Lower leg skin (tissue), 4 donors: ENCODE data around the gene NCEH1. TPM values are rescaled to one million over a fixed set of nuclear protein-coding genes. Genes with fewer than 3 reads are reported as not detected.
"Not testable (repeated sequence)": the region's sequence is repeated elsewhere in the genome, so short reads cannot be mapped to it uniquely, and the experiment has no call there.

Experiments used
- DNase-seq, 2 donors: peaks; one replicate each; pipeline ENCODE4 v3.0.0-alpha.2; 2019; ENCODE audit warnings: low spot score in 2 of 2
- H3K4me3 ChIP-seq: fragments of 200-600 bp; sonication (generic); 2 replicates; pipeline ENCODE4 v1.5.1; 2017; ENCODE audit warnings: mild to moderate bottlenecking, low read depth; ENCODE audit not compliant: poor library complexity, severe bottlenecking
- POLR2A ChIP-seq, 2 donors: fragments of 450-650 bp; IDR thresholded peaks; one replicate each; pipeline ENCODE4 v1.6.1; 2016 to 2017; ENCODE audit warnings: antibody characterized with exemption in 2 of 2, mild to moderate bottlenecking in 1 of 2, moderate library complexity in 1 of 2
- WGBS, 2 donors: methylation state at CpG; one replicate each; pipeline ENCODE4 v1.1.5; 2018; 5-methylcytosine and 5-hydroxymethylcytosine counted together
- intact Hi-C: fragments of 100-400 bp; cut with DNase I; formaldehyde crosslinking; loops from one replicate; pipeline ENCODE4 v1.15.0; 2023; ENCODE audit warnings: low total_unique reads
- total RNA-seq, 4 donors: library from RNA; depleted of rRNA; stranded (reverse); fragments of >200 nt; gene quantifications; one replicate each; pipeline ENCODE4 v1.1.0, GENCODE V29; 2016
- TF ChIP-seq, protein P1 (sequence below), 3 donors: fragments of 450-650 bp; IDR thresholded peaks; one replicate each; pipeline ENCODE4 v1.5.1; 2016; ENCODE audit warnings: antibody characterized with exemption in 3 of 3, mild to moderate bottlenecking in 3 of 3, moderate library complexity in 2 of 3

Gene NCEH1
- total RNA-seq, 4 donors from 2014 or later, result 2.1 to 7.8 (median 6.3) TPM

- no peak for TF ChIP-seq POLR2A (IDR thresholded peaks at IDR 0.05)
- TF ChIP-seq, protein P1, sequence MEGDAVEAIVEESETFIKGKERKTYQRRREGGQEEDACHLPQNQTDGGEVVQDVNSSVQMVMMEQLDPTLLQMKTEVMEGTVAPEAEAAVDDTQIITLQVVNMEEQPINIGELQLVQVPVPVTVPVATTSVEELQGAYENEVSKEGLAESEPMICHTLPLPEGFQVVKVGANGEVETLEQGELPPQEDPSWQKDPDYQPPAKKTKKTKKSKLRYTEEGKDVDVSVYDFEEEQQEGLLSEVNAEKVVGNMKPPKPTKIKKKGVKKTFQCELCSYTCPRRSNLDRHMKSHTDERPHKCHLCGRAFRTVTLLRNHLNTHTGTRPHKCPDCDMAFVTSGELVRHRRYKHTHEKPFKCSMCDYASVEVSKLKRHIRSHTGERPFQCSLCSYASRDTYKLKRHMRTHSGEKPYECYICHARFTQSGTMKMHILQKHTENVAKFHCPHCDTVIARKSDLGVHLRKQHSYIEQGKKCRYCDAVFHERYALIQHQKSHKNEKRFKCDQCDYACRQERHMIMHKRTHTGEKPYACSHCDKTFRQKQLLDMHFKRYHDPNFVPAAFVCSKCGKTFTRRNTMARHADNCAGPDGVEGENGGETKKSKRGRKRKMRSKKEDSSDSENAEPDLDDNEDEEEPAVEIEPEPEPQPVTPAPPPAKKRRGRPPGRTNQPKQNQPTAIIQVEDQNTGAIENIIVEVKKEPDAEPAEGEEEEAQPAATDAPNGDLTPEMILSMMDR (IDR thresholded peaks at IDR 0.05), result no peak
- WGBS, 2 donors, result 30 to 31% methylated on average over 2 of the region's 2 CpGs
- H3K4me3 ChIP-seq, result no peak overlapping the region
- no peak for DNase-seq
- intact Hi-C loops, result no loop called here
Observed at GRCh38 chr3:172673210-172673679, 37.6 kb downstream of the NCEH1 start.

DNA sequence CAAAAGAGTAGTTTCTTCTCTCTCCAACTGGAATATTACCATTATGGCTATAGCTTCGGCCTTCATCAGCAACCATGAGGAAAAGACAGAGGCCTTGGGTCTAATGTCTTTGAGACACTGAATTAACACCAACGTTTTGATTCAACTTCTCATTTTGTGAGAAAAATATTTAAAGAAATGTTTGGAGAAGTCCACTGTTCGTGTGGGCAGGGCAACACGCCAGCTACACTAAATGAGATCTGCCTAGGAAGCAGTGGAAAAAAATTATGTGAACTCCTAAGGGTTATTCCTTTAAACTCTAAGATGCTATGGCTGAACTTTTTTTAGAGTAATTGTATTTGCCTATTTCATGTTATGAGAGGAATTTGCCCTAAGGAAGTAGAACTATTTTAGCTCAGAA lies 41.8 kb downstream of the NCEH1 start:
- DNase-seq, result no peak
- 73 to 75% methylated on average over 4 of the region's 4 CpGs for WGBS, 2 donors
- no peak for TF ChIP-seq POLR2A (IDR thresholded peaks at IDR 0.05)
- TF ChIP-seq, protein P1 (IDR thresholded peaks at IDR 0.05), result no peak
- H3K4me3 ChIP-seq, result no peak overlapping the region
- intact Hi-C loops, result no loop called here

DNA sequence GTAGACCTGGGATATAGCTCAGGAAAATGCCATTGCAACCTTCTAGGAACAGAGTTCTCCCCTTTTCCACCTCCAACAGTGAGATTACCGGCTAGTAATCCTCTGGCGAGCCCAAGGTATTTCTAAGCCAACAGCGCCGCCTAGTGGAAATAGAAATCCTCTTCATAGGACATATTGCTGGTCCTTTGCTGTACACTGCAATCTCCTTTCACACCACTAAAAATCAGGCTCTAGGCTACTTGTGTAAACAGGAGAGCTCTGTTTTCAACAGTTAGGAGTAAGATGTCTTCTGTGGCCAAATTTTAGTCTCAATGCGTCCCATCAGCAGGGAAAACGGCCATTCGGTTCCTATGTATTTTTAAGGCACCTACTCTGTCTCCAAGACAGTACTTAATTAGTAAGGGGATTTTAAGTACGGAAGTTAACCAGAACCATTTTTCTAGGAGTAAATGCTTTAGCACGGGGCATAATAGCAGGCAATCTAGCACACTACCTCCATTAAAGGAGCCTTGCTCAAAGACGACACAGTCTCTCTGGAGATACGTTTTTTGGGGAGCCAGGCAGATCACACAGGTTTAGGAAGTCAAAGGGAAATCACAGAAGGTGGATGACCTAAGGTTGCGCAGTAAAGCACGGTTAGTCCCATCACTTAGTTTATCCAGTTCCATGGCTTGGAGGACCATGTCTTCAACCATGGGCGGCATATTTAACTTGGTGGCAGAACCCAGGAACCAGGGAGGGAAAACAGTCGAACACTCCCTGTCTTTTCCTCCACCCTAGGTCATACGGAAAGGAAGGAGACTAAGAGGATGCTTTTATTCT lies 43.8 kb downstream of the NCEH1 start:
- intact Hi-C loops, result no loop called here
- H3K4me3 ChIP-seq, result no peak overlapping the region
- DNase-seq, result peak; percentile 88 to 93
- WGBS, 2 donors, result 65 to 66% methylated on average over 16 of the region's 16 CpGs
- TF ChIP-seq, protein P1 (IDR thresholded peaks at IDR 0.05), result peak in 1 of 3 donors; percentile 66
- TF ChIP-seq POLR2A (IDR thresholded peaks at IDR 0.05), result no peak

DNA sequence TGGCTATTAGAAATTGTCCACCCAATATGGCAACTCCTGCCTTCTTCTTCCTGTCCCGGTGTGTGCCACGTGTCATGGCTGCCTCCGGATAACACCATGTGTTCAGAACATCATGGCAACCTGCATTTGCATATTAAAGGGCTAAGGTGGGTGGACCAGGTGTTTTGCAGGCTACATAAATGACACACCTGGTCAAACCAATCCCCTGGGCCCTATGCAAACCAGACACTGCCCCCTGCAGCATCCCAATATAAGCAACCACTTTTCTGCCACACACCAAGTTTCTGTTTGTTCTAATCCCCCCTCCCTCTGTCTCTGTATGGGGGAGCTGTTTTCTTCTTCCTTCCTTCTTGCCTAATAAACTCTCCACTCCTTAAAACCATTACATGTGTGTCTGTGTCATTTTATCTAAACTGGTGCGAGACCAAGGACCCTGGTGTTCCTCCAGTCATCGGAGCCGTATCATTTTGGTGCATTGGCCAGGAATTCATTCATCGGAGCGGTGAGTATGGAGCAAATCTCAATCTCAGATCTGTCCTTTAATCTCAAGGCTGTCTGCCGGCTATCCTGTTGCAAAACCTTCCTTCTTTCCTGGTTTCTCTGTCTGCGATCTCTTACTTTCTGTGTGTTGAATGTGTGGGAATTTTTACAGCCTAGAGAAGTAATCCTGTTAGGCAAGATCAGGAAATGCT lies 44.5 kb downstream of the NCEH1 start:
- intact Hi-C loops, result no loop called here
- TF ChIP-seq, protein P1 (IDR thresholded peaks at IDR 0.05), result no peak
- TF ChIP-seq POLR2A (IDR thresholded peaks at IDR 0.05), result no peak
- no peak overlapping the region for H3K4me3 ChIP-seq
- DNase-seq, result no peak
- WGBS, 2 donors, result 86 to 88% methylated on average over 10 of the region's 10 CpGs

DNA sequence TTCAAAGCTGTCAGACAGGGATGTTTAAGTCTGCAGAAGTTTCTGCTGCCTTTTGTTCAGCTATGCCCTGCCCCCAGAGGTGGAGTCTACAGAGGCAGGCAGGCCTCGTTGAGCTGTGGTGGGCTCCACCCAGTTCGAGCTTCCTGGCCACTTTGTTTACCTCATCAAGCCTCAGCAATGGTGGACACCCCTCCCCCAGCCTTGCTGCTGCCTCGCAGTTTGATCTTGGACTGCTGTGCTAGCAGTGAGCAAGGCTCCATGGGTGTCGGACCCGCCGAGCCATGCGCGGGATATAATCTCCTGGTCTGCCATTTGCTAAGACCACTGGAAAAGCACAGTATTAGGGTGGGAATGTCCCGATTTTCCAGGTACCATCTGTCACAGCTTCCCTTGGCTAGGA lies 45.4 kb downstream of the NCEH1 start:
- DNase-seq, intact Hi-C loops, H3K4me3 ChIP-seq: not testable (repeated sequence)
- WGBS, 2 donors, result 82 to 84% methylated on average over 9 of the region's 9 CpGs

DNA sequence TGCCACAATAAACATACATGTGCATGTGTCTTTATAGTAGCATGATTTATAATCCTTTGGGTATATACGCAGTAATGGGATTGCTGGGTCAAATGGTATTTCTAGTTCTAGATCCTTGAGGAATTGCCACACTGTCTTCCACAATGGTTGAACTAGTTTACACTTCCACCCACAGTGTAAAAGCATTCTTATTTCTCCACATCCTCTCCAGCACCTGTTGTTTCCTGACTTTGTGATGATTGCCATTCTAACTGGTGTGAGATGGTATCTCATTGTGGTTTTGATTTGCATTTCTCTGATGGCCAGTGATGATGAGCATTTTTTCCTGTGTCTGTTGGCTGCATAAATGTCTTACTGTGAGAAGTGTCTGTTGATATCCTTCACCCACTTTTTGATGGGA lies 50.4 kb downstream of the NCEH1 start:
- DNase-seq, intact Hi-C loops, H3K4me3 ChIP-seq: not testable (repeated sequence)
- 100% methylated on average over 1 of the region's 1 CpG for WGBS, 2 donors
